Measurements from ENCODE around the gene ZNF518A. TPM values are rescaled to one million over a fixed set of nuclear protein-coding genes. Genes with fewer than 3 reads are reported as not detected.
"Not testable (repeated sequence)": the region's sequence is repeated elsewhere in the genome, so short reads cannot be mapped to it uniquely, and the experiment has no call there.

ZNF518A gene
- total RNA-seq, 2 experiments from 2014 or later, result 9.6 to 13.3 TPM

- Mint-ChIP-seq H3K4me1 (ENCODE audit: low read depth) (peaks cover 9% of the 10 kb centered on the region), H3K27ac (no peak overlapping the region), H3K27me3 (no peaks in the 10 kb centered on the region), H3K4me3 (no peak overlapping the region), H3K9me3 (no peaks in the 10 kb centered on the region), H3K36me3 (peaks cover 55% of the 10 kb centered on the region)
- intact Hi-C loops (cut with micrococcal nuclease), result no loop called here
- POLR2A ChIA-PET, result interaction anchor here (0.6 to 1.0 kb wide), 2 partner anchors 8 to 212 kb away, joined by 3 to 5 read pairs; partner anchors contain the start of gene ZNF518A
- CTCF ChIA-PET, result interaction anchor here (1.5 to 1.6 kb wide), 2 partner anchors 91 to 121 kb away, joined by 5 to 6 read pairs; no protein-coding TSS in a partner anchor
- DNase-seq, result no peak
These were observed 8.0 kb downstream of the ZNF518A start for GRCh38 chr10:96138102-96138501.

DNA sequence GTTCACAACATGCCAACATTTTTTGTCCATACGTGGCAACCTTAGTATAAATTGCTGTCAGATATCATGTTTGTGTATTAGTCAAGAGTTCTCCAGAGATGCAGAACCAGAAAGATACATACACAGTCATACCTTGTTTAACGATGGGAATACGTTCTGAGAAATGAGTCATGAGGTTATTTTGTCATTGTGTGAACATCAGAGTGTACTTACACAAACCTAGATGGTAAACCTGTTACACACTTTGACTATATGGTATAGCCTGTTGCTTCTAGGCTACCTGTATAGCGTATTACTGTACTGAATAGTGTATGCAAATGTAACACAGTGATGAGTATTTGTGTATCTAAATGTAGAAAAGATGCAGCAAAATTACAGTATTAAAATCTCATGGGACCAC is 22.3 kb downstream of the ZNF518A start:
- POLR2A ChIA-PET, result no interaction called here
- CTCF ChIA-PET, result no interaction called here
- intact Hi-C loops (cut with micrococcal nuclease), result no loop called here
- Mint-ChIP-seq H3K4me3 (no peak overlapping the region), H3K27me3 (no peaks in the 10 kb centered on the region), H3K27ac (no peak overlapping the region), H3K9me3 (no peaks in the 10 kb centered on the region), H3K36me3 (peaks cover 70% of the 10 kb centered on the region), H3K4me1 (ENCODE audit: low read depth) (peaks cover 8% of the 10 kb centered on the region)
- no peak for DNase-seq

GRCh38 chr10:96153070-96153469 is 23.0 kb downstream of the ZNF518A start:
- CTCF ChIA-PET, result no interaction called here
- peak; percentile 22 for DNase-seq
- Mint-ChIP-seq H3K27me3 (no peaks in the 10 kb centered on the region), H3K4me3 (no peak overlapping the region), H3K9me3 (peaks cover 4% of the 10 kb centered on the region), H3K36me3 (peaks cover 70% of the 10 kb centered on the region), H3K4me1 (ENCODE audit: low read depth) (peaks cover 8% of the 10 kb centered on the region), H3K27ac (no peak overlapping the region)
- intact Hi-C loops (cut with micrococcal nuclease), result no loop called here
- POLR2A ChIA-PET, result no interaction called here

GRCh38 chr10:96165726-96166125 is 35.6 kb downstream of the ZNF518A start:
- H3K27ac Mint-ChIP-seq, result no peak overlapping the region
- H3K36me3 Mint-ChIP-seq, result peaks cover 37% of the 10 kb centered on the region
- ChIA-PET POLR2A (no interaction called here), CTCF (no interaction called here)
- no peak overlapping the region for H3K4me3 Mint-ChIP-seq
- no peaks in the 10 kb centered on the region for H3K4me1 Mint-ChIP-seq (ENCODE audit: low read depth)
- intact Hi-C loops (cut with micrococcal nuclease), result no loop called here
- DNase-seq, result no peak
- no peaks in the 10 kb centered on the region for H3K27me3 Mint-ChIP-seq
- peaks cover 52% of the 10 kb centered on the region for H3K9me3 Mint-ChIP-seq

- POLR2A ChIA-PET, result no interaction called here
- CTCF ChIA-PET, result interaction anchor here (1.1 kb wide), 1 partner anchor 61 kb away, joined by 4 read pairs; no protein-coding TSS in a partner anchor
- Mint-ChIP-seq H3K4me1 (ENCODE audit: low read depth) (no peaks in the 10 kb centered on the region), H3K27me3 (no peaks in the 10 kb centered on the region), H3K9me3 (peaks cover 65% of the 10 kb centered on the region), H3K4me3 (no peak overlapping the region), H3K36me3 (peaks cover 24% of the 10 kb centered on the region), H3K27ac (no peak overlapping the region)
- no peak for DNase-seq
- intact Hi-C loops (cut with micrococcal nuclease), result no loop called here
These were observed 38.4 kb downstream of the ZNF518A start for GRCh38 chr10:96168546-96168945.

- no peaks in the 10 kb centered on the region for H3K4me1 Mint-ChIP-seq (ENCODE audit: low read depth)
- ChIA-PET POLR2A (no interaction called here), CTCF (no interaction called here)
- H3K4me3 Mint-ChIP-seq, result no peak overlapping the region
- peaks cover 75% of the 10 kb centered on the region for H3K9me3 Mint-ChIP-seq
- H3K27ac Mint-ChIP-seq, result no peak overlapping the region
- DNase-seq, result no peak
- H3K36me3 Mint-ChIP-seq, result peaks cover 27% of the 10 kb centered on the region
- intact Hi-C loops (cut with micrococcal nuclease), result no loop called here
- no peaks in the 10 kb centered on the region for H3K27me3 Mint-ChIP-seq
These were observed 40.1 kb downstream of the ZNF518A start for GRCh38 chr10:96170230-96170629.

GRCh38 chr10:96172666-96173065 is 42.6 kb downstream of the ZNF518A start:
- peaks cover 14% of the 10 kb centered on the region for H3K36me3 Mint-ChIP-seq
- POLR2A ChIA-PET, result no interaction called here
- H3K4me1 Mint-ChIP-seq (ENCODE audit: low read depth), result no peaks in the 10 kb centered on the region
- H3K9me3 Mint-ChIP-seq, result peaks cover 70% of the 10 kb centered on the region
- DNase-seq, result no peak
- H3K4me3 Mint-ChIP-seq, result no peak overlapping the region
- intact Hi-C loops (cut with micrococcal nuclease), result no loop called here
- H3K27ac Mint-ChIP-seq, result no peak overlapping the region
- CTCF ChIA-PET, result no interaction called here
- no peaks in the 10 kb centered on the region for H3K27me3 Mint-ChIP-seq

DNA sequence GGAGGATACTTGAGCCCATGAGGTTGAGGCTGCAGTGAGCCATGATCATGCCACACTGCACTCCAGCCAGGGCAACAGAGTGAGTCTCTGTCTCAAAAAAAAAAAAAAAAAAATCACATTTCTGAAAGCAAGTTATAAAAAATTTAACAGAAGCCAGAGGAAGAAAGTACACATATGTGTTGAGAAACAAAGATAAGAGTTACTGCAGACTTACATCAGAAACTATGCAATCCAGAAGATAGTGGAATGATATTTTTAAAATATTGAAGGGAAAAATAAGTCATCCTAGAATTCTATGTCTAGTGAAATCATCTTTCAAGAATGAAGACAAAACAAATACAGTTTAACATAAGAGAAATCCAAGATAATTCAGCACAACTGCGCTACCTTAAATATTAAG is 46.9 kb downstream of the ZNF518A start:
- Mint-ChIP-seq H3K27me3 (peaks cover 1% of the 10 kb centered on the region), H3K27ac (no peak overlapping the region), H3K4me3 (no peak overlapping the region), H3K36me3 (peaks cover 8% of the 10 kb centered on the region), H3K4me1 (ENCODE audit: low read depth) (no peaks in the 10 kb centered on the region), H3K9me3 (peaks cover 51% of the 10 kb centered on the region)
- POLR2A ChIA-PET, result no interaction called here
- intact Hi-C loops (cut with micrococcal nuclease), result no loop called here
- DNase-seq, result no peak
- CTCF ChIA-PET, result no interaction called here

DNA sequence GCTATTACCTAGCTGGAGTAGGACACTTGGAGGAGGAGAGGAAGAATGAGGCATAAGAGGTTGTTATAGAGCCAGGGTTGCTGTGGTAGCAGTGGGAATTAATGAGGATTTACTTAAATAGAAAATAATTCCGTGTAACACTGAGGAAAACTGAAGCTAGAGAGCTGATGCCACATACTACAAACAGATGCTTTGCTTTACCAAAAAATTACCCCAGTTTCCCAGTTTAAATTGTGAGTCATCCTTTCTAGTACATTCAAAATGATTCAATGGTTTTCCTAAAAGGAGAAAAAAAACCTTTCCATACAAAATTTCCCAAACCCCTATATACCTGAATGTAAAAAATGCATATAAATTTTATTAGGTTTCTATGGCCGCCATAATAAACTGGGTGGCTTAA is 58.3 kb downstream of the ZNF518A start:
- POLR2A ChIA-PET, result no interaction called here
- peaks cover 16% of the 10 kb centered on the region for H3K9me3 Mint-ChIP-seq
- DNase-seq, result no peak
- H3K4me3 Mint-ChIP-seq, result no peak overlapping the region
- no peaks in the 10 kb centered on the region for H3K4me1 Mint-ChIP-seq (ENCODE audit: low read depth)
- intact Hi-C loops (cut with micrococcal nuclease), result no loop called here
- H3K27ac Mint-ChIP-seq, result no peak overlapping the region
- peaks cover 20% of the 10 kb centered on the region for H3K27me3 Mint-ChIP-seq
- no peaks in the 10 kb centered on the region for H3K36me3 Mint-ChIP-seq
- CTCF ChIA-PET, result no interaction called here

DNA sequence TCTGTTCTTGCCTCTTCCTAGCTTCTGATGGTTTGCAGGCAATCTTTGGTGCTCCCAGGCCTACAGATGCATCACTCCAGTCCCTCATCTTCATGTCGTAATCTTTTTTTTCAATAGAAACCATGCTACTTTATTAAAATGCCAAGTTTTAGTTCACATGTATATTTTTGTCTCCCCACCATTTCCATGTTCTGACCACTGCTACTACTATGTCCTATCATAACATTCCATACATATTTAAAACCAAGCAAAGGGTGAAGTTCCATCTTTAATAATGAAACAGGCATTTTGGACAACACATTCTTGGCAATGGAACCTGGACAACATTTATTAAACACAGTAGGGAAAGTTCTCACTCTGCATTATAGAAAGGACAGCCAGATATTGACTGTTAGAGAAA is 58.8 kb downstream of the ZNF518A start:
- no peak for DNase-seq
- peaks cover 17% of the 10 kb centered on the region for H3K27me3 Mint-ChIP-seq
- peaks cover 11% of the 10 kb centered on the region for H3K9me3 Mint-ChIP-seq
- POLR2A ChIA-PET, result no interaction called here
- H3K27ac Mint-ChIP-seq, result no peak overlapping the region
- CTCF ChIA-PET, result no interaction called here
- H3K36me3 Mint-ChIP-seq, result no peaks in the 10 kb centered on the region
- H3K4me1 Mint-ChIP-seq (ENCODE audit: low read depth), result no peaks in the 10 kb centered on the region
- H3K4me3 Mint-ChIP-seq, result no peak overlapping the region
- intact Hi-C loops (cut with micrococcal nuclease), result no loop called here

GRCh38 chr10:96189505-96189904 is 59.4 kb downstream of the ZNF518A start:
- CTCF ChIA-PET; H3K4me3 Mint-ChIP-seq; DNase-seq; H3K4me1 Mint-ChIP-seq (ENCODE audit: low read depth); H3K9me3 Mint-ChIP-seq; H3K27ac Mint-ChIP-seq; H3K36me3 Mint-ChIP-seq; POLR2A ChIA-PET; intact Hi-C loops (cut with micrococcal nuclease): not testable (repeated sequence)
- peaks cover 13% of the 10 kb centered on the region for H3K27me3 Mint-ChIP-seq

DNA sequence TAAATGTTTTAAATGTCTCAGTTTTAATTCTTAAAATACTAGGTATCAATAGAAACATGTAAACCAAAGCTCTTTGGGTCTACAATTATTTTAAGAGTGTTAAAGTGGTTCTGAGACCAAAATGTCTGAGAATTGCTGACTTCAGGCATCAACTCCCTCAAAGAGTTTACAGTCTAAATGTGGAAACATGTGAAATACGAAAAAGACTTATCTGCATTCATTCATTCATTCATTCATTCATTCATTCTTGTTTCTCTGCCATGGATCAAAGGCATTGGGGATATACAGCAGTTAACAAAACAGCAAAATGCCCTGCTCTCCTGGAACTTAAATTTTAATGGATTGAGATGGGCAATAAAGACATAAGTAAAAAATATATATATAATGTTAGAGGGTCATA is 71.4 kb downstream of the ZNF518A start:
- Mint-ChIP-seq H3K27me3 (peaks cover 2% of the 10 kb centered on the region), H3K4me3 (no peak overlapping the region), H3K27ac (no peak overlapping the region), H3K4me1 (ENCODE audit: low read depth) (no peaks in the 10 kb centered on the region), H3K9me3 (no peaks in the 10 kb centered on the region), H3K36me3 (no peaks in the 10 kb centered on the region)
- intact Hi-C loops (cut with micrococcal nuclease), result no loop called here
- ChIA-PET CTCF (no interaction called here), POLR2A (no interaction called here)
- DNase-seq, result no peak

- no peaks in the 10 kb centered on the region for H3K9me3 Mint-ChIP-seq
- H3K4me3 Mint-ChIP-seq, result no peak overlapping the region
- intact Hi-C loops (cut with micrococcal nuclease), result no loop called here
- H3K4me1 Mint-ChIP-seq (ENCODE audit: low read depth), result no peaks in the 10 kb centered on the region
- POLR2A ChIA-PET, result no interaction called here
- CTCF ChIA-PET, result no interaction called here
- no peaks in the 10 kb centered on the region for H3K36me3 Mint-ChIP-seq
- no peak for DNase-seq
- H3K27me3 Mint-ChIP-seq, result no peaks in the 10 kb centered on the region
- no peak overlapping the region for H3K27ac Mint-ChIP-seq
These were observed 75.5 kb downstream of the ZNF518A start for GRCh38 chr10:96205580-96205979.

DNA sequence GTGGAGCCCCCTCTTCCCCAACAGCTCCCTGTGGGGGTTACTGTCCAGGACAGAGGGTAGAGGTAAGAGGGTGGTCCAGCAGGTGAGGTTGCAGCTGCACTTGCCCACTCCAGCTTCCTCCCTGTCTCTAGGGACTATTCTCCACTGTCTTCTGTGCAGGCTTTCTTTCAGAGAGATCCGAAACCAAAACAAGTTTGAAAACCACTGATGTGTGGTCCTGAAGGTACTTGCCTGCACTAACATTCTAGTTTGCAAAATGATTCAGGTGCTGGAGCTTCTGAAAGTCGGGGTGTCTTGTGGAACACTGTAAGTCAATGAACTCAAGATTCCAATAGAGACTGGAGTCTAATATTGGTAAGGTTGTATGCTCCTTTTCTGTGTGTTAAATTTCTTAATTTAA is 78.2 kb downstream of the ZNF518A start:
- H3K4me1 Mint-ChIP-seq (ENCODE audit: low read depth), result no peaks in the 10 kb centered on the region
- no peak overlapping the region for H3K4me3 Mint-ChIP-seq
- CTCF ChIA-PET, result interaction anchor here (1.0 to 2.9 kb wide), 2 partner anchors 22 to 191 kb away, joined by 4 to 12 read pairs; no protein-coding TSS in a partner anchor
- no peaks in the 10 kb centered on the region for H3K27me3 Mint-ChIP-seq
- intact Hi-C loops (cut with micrococcal nuclease), result no loop called here
- no peaks in the 10 kb centered on the region for H3K9me3 Mint-ChIP-seq
- DNase-seq, result no peak
- no peaks in the 10 kb centered on the region for H3K36me3 Mint-ChIP-seq
- H3K27ac Mint-ChIP-seq, result no peak overlapping the region
- POLR2A ChIA-PET, result no interaction called here

All from activated CD4-positive, alpha-beta memory T cell treated with anti-CD3 and anti-CD28 coated beads for 36 hours (primary cell).